HG02970 (cell line): ENCODE data around the gene MAP3K20.
"Not testable (repeated sequence)": the region's sequence is repeated elsewhere in the genome, so short reads cannot be mapped to it uniquely, and the experiment has no call there.

ENCODE experiments used
- ATAC-seq: cut with Tn5 transposase; IDR thresholded peaks from one replicate; pipeline ENCODE4 v1.9.1; 2021; ENCODE audit warnings: mild to moderate bottlenecking, moderate library complexity, moderate number of reproducible peaks; ENCODE audit not compliant: unreplicated experiment, low FRiP score

Gene MAP3K20

GRCh38 chr2:173117678-173118077 is 42.0 kb downstream of the MAP3K20 start:
- ATAC-seq = no peak

- ATAC-seq = no peak
Observed at GRCh38 chr2:173118395-173118794, 42.7 kb downstream of the MAP3K20 start.

GRCh38 chr2:173119069-173119807 is 43.6 kb downstream of the MAP3K20 start:
- no peak for ATAC-seq

GRCh38 chr2:173119944-173120343 is 44.3 kb downstream of the MAP3K20 start:
- ATAC-seq = no peak

- no peak for ATAC-seq
Observed at GRCh38 chr2:173122936-173123335, 47.3 kb downstream of the MAP3K20 start.

GRCh38 chr2:173124441-173124840 is 48.8 kb downstream of the MAP3K20 start:
- ATAC-seq = no peak

GRCh38 chr2:173126819-173127218 is 51.2 kb downstream of the MAP3K20 start:
- ATAC-seq = no peak

- ATAC-seq = not testable (repeated sequence)
Observed at GRCh38 chr2:173128132-173128531, 52.5 kb downstream of the MAP3K20 start.

- ATAC-seq = no peak
Observed at GRCh38 chr2:173130496-173131465, 55.1 kb downstream of the MAP3K20 start.

- ATAC-seq = no peak
Observed at GRCh38 chr2:173132531-173132930, 56.9 kb downstream of the MAP3K20 start.

GRCh38 chr2:173134703-173135102 is 59.1 kb downstream of the MAP3K20 start:
- ATAC-seq = no peak

- ATAC-seq = no peak
Observed at GRCh38 chr2:173136067-173136466, 60.4 kb downstream of the MAP3K20 start.

- no peak for ATAC-seq
Observed at GRCh38 chr2:173136599-173136998, 61.0 kb downstream of the MAP3K20 start.

- ATAC-seq = no peak
Observed at GRCh38 chr2:173137610-173138009, 62.0 kb downstream of the MAP3K20 start.

GRCh38 chr2:173138962-173139361 is 63.3 kb downstream of the MAP3K20 start:
- no peak for ATAC-seq

- ATAC-seq = no peak
Observed at GRCh38 chr2:173141666-173142065, 66.0 kb downstream of the MAP3K20 start.

GRCh38 chr2:173145454-173145853 is 69.8 kb downstream of the MAP3K20 start:
- no peak for ATAC-seq

- no peak for ATAC-seq
Observed at GRCh38 chr2:173146590-173146989, 70.9 kb downstream of the MAP3K20 start.

GRCh38 chr2:173148520-173148919 is 72.9 kb downstream of the MAP3K20 start:
- ATAC-seq = no peak

GRCh38 chr2:173149491-173149890 is 73.8 kb downstream of the MAP3K20 start:
- peak; percentile 60 for ATAC-seq

- ATAC-seq = no peak
Observed at GRCh38 chr2:173150087-173150486, 74.4 kb downstream of the MAP3K20 start.
